Cardiac muscle cell (in vitro differentiated cells and primary cell): ENCODE measurements around the gene PFKL. TPM values are rescaled to one million over a fixed set of nuclear protein-coding genes. Genes with fewer than 3 reads are reported as not detected.
A peak's percentile ranks its signal among the peaks of the same experiment; 100 is the strongest.

Experiments
- DNase-seq, 2 donors: peaks; one replicate each; pipeline versions ENCODE4 v3.0.0 to v3.0.0-alpha.2; 2010 to 2017; ENCODE audit warnings: low read depth in 1 of 2, low spot score in 1 of 2
- H3K27ac ChIP-seq: fragments of 200-600 bp; sonication (generic); 2 replicates; pipeline ENCODE4 v1.5.1; 2016
- H3K27me3 ChIP-seq: fragments of 200-600 bp; sonication (generic); 2 replicates; pipeline ENCODE4 v1.6.0; 2016; ENCODE audit warnings: control low read depth
- H3K36me3 ChIP-seq: fragments of 200-600 bp; sonication (generic); 2 replicates; pipeline ENCODE4 v1.5.1; 2016; ENCODE audit warnings: control low read depth
- H3K4me1 ChIP-seq: fragments of 200-600 bp; sonication (generic); 2 replicates; pipeline ENCODE4 v1.8.1; 2017; ENCODE audit warnings: low read depth, mild to moderate bottlenecking, mixed run types
- H3K4me3 ChIP-seq: fragments of 200-600 bp; sonication (generic); 2 replicates; pipeline ENCODE4 v1.5.1; 2016; ENCODE audit warnings: mild to moderate bottlenecking
- H3K9me3 ChIP-seq: fragments of 200-600 bp; sonication (generic); 2 replicates; pipeline ENCODE4 v1.5.1; 2017; ENCODE audit warnings: low read depth, mild to moderate bottlenecking, control low read depth
- CTCF ChIP-seq: IDR thresholded peaks from 2 replicates; pipeline ENCODE4 v1.5.1; 2012; ENCODE audit warnings: low read depth, mild to moderate bottlenecking, low read length
- polyA plus RNA-seq: library from polyadenylated mRNA; unstranded; fragments of >200 nt; fragmentation: Nextera tagmentation; extraction: Ambion mirVana; gene quantifications from 2 replicates; pipeline ENCODE4 v1.2.1, GENCODE V29; 2016
- total RNA-seq: library from RNA; depleted of rRNA; stranded (reverse); fragments of >200 nt; gene quantifications from 2 replicates; pipeline ENCODE4 v1.2.3, GENCODE V29; 2016

Gene PFKL
- total and polyA plus RNA-seq, 2 experiments from 2014 or later: 204 to 213 TPM

DNA sequence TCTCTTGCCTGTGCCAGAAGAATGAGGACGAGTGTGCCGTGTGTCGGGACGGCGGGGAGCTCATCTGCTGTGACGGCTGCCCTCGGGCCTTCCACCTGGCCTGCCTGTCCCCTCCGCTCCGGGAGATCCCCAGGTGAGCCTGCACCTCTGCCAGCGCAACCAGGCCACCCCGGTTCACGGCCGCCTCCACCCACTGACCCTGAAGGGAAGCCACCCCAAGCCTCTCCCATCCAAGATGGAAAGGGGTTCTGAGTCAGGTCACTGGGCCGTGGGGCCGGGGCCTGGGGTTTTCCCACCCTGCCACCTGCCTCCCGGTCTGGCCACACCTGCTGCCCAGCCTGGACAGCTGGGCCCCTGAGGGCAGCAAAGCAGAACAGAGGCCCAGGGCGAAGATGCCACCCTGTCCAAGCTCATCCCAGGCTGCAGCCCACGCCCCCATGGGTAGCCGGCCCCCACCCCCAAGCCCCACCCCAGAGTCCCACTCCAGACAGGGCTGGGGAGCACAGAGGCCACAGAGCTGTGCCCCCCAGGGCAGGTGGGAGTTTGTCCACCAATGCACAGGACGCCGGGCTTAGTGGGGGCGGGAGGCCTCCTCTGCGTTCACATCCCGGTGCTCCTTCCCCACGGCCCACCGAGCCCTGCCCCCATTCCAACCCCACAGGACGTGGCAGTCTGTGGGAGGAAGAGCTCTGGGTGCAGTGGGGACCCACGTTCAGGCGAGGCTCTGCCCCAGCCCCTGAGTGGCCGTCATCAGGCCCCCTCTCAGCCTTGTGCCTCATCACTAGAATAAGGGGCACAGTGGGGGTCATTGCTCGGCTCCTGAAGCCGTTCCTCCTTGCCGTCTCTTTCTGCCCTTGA, 8.5 kb upstream of the PFKL start:
- no peak for DNase-seq
- H3K4me1 ChIP-seq: no peaks in the 10 kb centered on the region
- H3K27me3 ChIP-seq: peaks cover 8% of the 10 kb centered on the region
- no peak for TF ChIP-seq CTCF
- no peak overlapping the region for H3K4me3 ChIP-seq
- no peaks in the 10 kb centered on the region for H3K36me3 ChIP-seq
- H3K27ac ChIP-seq: no peak overlapping the region
- H3K9me3 ChIP-seq: no peaks in the 10 kb centered on the region

GRCh38 chr21:44291936-44292811, 7.7 kb upstream of the PFKL start:
- Histone ChIP-seq H3K4me1 (no peaks in the 10 kb centered on the region), H3K9me3 (no peaks in the 10 kb centered on the region), H3K36me3 (no peaks in the 10 kb centered on the region), H3K27ac (no peak overlapping the region), H3K27me3 (peaks cover 3% of the 10 kb centered on the region), H3K4me3 (no peak overlapping the region)
- no peak for DNase-seq
- no peak for TF ChIP-seq CTCF

- no peak for DNase-seq
- Histone ChIP-seq H3K27me3 (peaks cover 3% of the 10 kb centered on the region), H3K4me1 (no peaks in the 10 kb centered on the region), H3K4me3 (no peak overlapping the region), H3K36me3 (no peaks in the 10 kb centered on the region), H3K27ac (no peak overlapping the region), H3K9me3 (no peaks in the 10 kb centered on the region)
- no peak for TF ChIP-seq CTCF
Measured at GRCh38 chr21:44292812-44293195, 7.0 kb upstream of the PFKL start.

DNA sequence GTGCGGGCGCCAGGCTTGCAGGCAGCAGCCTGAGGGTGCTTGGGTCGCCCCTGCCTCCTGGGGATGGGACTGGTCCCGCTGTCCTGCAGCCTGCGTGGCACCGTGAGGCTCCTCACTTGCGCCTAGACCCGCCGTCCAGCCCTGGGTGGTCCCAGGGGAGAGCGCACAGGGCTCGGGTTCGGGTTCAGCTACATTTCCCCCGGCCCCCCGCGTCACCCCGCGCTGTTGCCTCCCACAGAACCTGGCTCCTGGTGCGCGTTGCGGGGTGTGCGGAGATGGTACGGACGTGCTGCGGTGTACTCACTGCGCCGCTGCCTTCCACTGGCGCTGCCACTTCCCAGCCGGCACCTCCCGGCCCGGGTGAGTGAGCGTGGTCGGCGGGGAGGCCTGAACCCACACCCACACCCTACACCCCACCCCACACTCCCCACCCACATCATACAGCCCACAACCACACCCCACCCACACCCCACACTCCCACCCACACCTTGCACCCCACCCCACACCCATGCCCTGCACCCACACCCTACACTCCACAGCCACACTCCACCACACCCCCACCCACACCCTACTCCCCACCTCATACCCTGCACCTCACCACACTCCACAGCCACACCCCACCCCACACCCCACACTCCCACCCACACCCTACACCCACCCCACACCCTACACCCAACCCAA, 6.2 kb upstream of the PFKL start:
- TF ChIP-seq CTCF: no peak
- Histone ChIP-seq H3K27me3 (no peaks in the 10 kb centered on the region), H3K9me3 (no peaks in the 10 kb centered on the region), H3K4me1 (no peaks in the 10 kb centered on the region), H3K4me3 (no peak overlapping the region), H3K36me3 (no peaks in the 10 kb centered on the region), H3K27ac (no peak overlapping the region)
- no peak for DNase-seq

DNA sequence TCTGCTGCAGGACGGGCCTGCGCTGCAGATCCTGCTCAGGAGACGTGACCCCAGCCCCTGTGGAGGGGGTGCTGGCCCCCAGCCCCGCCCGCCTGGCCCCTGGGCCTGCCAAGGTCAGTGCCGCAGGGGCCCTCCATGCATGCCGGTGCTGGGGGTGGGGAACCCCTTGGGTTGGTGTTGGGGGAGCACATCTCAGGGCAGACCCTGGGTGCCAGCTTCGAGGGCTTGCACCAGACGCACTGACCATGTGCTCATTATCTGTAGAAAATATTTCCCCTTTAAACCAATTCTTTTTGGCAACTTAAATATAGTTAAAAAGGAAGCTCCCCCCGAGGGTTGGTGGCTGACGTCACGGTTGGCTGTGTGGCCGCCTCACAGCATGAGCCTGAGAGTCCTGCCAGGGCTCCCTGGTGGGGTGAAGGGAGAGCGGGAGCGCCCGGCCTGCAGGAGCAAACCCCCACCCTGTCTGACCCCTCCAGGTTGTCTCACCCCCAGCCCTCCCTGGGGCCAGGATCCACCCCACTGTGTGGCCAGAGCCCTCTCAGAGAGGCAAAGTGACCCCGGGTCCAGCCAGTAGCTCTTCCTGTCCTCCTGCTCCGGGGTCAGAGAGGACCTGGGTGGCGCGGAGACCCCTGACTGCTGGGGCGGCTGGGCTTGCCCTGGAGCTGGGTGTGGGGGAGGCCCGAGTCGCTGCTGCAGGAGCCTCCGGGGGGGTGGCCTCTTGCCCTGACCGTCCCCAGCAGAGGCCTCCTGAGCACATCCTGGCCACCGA, 5.3 kb upstream of the PFKL start:
- no peak for TF ChIP-seq CTCF
- DNase-seq: peak in 1 of 2 donors; percentile 70
- H3K4me3 ChIP-seq: no peak overlapping the region
- no peaks in the 10 kb centered on the region for H3K36me3 ChIP-seq
- H3K4me1 ChIP-seq: no peaks in the 10 kb centered on the region
- no peak overlapping the region for H3K27ac ChIP-seq
- H3K9me3 ChIP-seq: no peaks in the 10 kb centered on the region
- no peaks in the 10 kb centered on the region for H3K27me3 ChIP-seq
